IPS-18c (cell line): ENCODE data around the gene SOX21.

Experiments
- H3K4me3 ChIP-seq: 2 replicates; pipeline ENCODE4 v1.7.0; 2013; ENCODE audit warnings: low read depth, mild to moderate bottlenecking, low read length, moderate library complexity; ENCODE audit not compliant: insufficient read depth
- H3K9me3 ChIP-seq: one replicate; pipeline ENCODE4 v1.6.1; 2013; ENCODE audit warnings: mild to moderate bottlenecking, low read length, moderate library complexity; ENCODE audit not compliant: control insufficient read depth, insufficient read depth

Gene SOX21

GRCh38 chr13:94702181-94703041 is 9.9 kb downstream of the SOX21 start:
- Histone ChIP-seq H3K4me3 (peak overlapping the region; percentile 62), H3K9me3 (peaks cover 7% of the 10 kb centered on the region)

DNA sequence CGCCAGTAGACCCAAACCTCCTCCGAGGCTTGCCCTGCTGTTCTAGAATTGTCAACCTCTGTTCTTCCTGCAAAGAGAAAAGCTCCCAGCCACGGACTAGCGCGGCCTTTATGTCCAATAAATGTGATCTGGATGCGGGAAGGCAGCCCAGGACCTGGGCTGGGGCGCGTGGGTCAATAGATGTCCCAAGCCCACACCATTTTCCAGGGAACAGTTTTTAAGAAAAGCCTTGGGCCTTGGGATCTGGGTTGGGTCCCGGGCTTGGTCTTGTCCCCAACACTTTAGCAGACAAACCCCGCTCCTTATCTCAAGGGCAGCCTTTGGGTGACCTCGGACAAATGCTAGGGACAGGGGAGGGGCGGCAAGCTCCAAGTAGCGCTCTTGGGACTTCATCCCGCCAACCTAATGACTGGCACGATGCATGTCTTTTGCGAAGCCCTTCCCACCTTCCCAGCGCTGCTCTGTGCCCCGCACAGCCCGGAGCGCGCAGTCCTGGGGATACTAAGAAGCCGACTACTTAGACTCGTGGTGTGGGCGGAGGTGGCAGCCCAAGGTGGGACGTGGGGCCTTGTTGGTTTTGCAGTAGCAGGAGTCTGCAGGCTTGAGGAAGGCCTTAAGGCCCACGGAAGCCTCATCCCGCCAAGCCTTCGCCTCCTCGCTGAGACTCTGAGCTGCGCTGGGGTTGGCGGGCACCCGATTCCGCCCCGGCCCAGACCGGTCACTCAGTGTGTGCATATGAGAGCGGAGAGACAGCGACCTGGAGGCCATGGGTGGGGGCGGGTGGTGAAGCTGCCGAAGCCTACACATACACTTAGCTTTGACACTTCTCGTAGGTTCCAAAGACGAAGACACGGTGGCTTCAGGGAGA is 10.8 kb downstream of the SOX21 start:
- Histone ChIP-seq H3K4me3 (peak overlapping the region; percentile 62), H3K9me3 (peaks cover 7% of the 10 kb centered on the region)

DNA sequence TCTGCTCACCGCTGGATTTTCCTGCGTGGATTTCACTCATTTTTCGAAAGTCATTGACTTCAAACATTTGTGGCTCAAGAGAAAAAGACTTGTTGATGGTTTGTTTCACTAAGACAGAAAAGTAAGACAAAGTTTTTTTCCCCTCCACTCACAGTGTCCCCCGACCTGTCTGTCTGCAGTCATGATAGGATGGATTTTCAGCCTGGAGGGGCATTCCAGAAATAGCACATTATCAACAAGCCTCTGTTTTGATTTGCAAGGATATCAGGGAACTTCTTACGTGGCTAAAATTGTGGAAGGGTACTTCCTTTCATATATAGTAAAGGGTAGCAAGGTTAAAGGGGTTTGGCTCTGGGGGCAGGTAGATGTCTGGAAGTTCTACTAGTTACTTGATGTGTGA is 11.8 kb downstream of the SOX21 start:
- no peak overlapping the region for H3K4me3 ChIP-seq
- H3K9me3 ChIP-seq, result peaks cover 3% of the 10 kb centered on the region

DNA sequence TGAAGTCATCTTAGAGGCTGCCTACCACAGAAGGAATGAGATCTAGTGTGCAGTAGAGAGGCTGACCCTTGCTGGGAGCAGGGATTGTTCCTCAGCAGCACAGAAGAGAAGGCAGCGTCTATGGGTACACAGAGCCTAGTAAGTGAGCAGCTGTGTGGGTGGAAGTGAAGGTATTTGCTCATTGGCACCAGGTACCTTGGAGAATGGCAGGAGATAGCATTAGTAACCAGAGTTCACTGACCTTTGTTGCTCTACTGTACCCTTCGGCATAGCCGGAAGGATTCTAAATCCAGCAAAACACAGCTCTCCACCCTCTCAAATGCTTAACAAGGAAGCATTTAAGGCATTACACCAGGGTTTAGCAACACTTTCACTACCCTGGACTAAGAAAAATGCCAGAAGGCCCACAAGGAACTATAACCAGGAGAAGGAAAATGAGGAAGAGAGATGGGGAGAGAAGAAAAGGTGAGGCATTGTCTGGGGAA is 12.3 kb downstream of the SOX21 start:
- no peak overlapping the region for H3K4me3 ChIP-seq
- peaks cover 3% of the 10 kb centered on the region for H3K9me3 ChIP-seq

DNA sequence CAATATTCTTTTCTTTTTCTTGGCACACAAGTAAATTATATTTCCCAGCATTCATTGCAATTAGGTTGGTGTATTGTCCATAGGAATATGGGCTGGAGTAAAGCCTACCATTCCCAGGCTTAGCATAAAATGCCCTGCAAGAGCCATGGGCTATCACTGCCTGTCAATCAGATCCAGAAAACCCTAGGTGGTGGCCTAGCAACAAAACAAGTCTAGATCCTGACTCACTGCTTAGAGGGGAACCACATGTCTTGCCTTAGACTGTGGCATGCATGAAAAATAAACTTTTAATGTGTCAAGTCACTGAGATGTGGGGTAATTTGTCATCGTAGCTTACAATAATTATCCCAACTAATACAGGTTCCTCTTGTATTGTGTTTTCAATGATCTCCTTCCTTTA is 16.2 kb downstream of the SOX21 start:
- H3K9me3 ChIP-seq, result peaks cover 3% of the 10 kb centered on the region
- no peak overlapping the region for H3K4me3 ChIP-seq

DNA sequence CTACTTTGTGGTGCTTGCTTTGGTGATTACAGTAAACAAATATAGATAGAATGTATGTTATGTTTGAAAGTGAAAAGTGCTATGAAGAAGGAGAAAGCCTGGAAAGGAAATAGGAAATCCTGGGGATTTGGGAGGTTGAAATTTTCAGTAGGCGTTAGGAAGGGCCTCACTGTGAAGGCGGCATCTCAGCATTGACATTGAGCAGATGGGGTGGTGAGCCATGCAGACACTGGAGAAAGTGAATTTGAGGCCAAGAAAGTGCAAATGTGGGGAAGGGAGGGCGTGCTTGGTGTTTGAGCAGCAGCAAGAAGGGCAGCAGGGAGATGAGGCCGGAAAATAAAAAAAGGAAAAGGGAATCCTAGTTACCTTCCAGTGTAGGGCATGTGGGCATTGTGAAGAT is 20.3 kb downstream of the SOX21 start:
- Histone ChIP-seq H3K9me3 (no peaks in the 10 kb centered on the region), H3K4me3 (no peak overlapping the region)

GRCh38 chr13:94683409-94683808 is 28.9 kb downstream of the SOX21 start:
- no peaks in the 10 kb centered on the region for H3K9me3 ChIP-seq
- H3K4me3 ChIP-seq, result no peak overlapping the region

DNA sequence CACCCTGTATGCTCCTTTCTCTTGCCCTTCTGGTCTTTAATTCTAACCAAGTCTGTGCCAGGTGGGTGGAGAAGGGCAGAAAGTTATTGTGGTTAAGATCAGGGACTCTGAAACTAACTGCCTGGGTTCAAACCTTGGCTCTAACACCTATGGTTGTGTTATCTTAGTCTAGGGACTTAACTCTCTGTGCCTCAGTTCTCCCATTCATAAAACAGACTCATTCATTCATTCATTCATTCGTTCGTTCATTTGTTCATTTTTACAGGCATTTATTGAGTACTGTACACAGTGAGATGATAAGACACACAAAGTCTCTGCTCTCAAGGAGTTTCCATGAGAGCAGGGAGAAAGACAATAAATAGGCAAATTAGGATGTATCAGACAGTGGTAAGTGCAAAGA is 30.1 kb downstream of the SOX21 start:
- H3K9me3 ChIP-seq, result no peaks in the 10 kb centered on the region

DNA sequence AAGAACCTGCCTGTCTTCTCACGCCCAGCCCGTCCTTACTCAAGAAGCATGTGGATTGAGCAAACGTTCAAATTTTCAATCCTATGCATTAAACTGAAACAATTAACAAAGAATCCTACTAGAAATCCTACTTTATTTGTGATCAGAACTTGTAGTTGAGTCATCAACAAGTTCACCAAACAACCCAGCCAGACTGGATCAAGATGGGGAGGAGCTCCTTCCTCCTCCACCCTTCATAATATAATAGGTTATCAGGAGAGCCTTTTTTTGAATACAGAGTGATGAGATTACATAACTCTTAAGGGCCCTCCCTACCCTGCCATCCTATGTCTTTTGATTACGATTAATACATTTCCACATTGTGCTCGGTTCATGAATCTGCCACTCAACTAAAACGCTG is 32.7 kb downstream of the SOX21 start:
- Histone ChIP-seq H3K9me3 (no peaks in the 10 kb centered on the region), H3K4me3 (no peak overlapping the region)

More for the DNA sequence above, 30.1 kb downstream of the SOX21 start:
- H3K4me3 ChIP-seq, result no peak overlapping the region

DNA sequence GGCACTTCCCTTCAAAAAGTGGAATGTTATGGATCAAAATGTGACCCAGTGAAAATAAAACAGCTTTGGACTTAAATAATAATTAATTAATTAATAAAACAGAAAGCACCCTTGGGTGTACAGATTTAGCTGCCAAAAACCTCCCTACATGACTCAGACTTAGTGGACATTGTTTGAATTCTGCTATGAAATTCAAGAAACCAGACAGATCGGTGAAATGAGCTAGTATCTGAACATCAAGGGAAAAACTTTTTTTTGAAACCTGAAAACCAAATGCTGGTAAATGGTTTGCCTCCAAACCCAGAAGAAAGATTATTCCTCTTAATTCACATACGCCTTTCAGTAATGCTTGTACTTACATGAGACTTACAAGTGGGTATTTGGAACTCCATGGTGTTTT is 33.5 kb downstream of the SOX21 start:
- H3K9me3 ChIP-seq, result no peaks in the 10 kb centered on the region

GRCh38 chr13:94677799-94678198 is 34.5 kb downstream of the SOX21 start:
- Histone ChIP-seq H3K9me3 (no peaks in the 10 kb centered on the region), H3K4me3 (no peak overlapping the region)

More for the DNA sequence above, 33.5 kb downstream of the SOX21 start:
- no peak overlapping the region for H3K4me3 ChIP-seq

DNA sequence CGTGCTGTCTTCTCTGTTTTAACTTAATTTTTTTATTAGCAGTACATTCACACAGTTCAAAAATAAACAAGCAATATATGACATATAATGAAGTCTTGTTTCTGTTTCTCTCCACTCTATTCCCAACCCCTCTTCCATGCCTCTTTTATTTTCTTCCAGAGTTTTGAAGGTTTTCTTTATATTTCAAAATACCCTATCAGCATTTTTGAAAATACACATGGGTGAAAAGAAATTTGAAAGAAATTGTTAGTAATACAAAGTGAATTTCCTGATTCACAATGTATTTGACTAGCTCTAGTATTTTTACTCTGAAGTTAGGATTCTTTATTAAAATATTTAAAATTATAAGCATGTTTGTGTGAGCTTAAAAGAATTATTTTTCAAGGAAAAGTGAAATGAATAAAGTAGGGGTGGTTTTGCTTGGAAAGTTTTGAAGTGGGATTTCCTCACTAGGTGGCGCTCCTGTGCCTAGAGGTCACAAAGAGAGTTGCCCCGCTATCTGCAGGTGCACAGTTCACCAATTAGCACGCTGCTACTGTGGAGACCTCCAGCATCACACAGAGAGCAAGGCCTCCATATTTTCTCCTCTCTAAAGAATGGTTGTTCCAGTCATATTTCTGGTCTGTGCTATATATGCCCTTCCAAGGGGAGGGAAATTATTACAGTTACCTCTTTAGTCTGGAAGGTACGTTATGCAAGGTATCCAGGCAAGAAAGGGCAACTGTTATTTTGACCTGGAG is 37.6 kb downstream of the SOX21 start:
- no peaks in the 10 kb centered on the region for H3K9me3 ChIP-seq

DNA sequence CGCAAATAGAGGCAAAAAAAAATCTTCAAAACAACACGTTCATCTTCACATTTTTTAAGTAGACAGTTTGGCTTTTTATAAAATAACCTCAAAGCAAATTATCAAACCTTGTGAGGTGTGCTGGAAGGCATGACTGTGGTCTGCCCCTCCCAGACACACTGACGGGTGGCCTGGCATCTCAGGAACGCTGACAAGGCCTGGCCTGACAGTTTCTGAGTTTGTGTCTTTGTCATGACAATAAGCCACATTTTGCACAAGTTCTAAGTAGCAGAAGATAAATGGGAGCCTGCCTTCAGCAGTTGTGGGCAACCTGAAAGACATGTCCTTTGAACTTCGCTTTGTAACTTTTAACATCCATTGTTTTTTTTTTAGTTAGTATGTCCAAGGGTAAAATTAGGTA is 38.5 kb downstream of the SOX21 start:
- H3K9me3 ChIP-seq, result no peaks in the 10 kb centered on the region
- no peak overlapping the region for H3K4me3 ChIP-seq

More for the DNA sequence above, 37.6 kb downstream of the SOX21 start:
- no peak overlapping the region for H3K4me3 ChIP-seq

DNA sequence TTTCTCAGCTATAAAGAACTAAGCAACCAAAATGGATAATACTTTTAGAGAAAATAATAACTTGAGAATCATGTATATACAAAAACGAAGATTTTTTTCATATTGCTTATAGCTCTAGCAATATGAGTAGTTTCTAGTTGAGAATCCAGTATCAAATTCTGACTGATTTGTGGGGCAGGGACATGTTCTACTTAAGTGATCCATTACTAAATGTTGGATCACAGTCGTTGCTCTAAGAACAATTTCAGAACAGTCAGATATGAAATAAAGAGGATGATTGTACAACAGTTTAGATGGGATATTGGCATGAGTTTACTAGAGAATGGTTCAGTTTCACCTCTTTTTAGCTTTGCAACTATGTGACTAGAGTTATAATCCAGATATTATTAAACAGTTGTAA is 39.9 kb downstream of the SOX21 start:
- no peaks in the 10 kb centered on the region for H3K9me3 ChIP-seq

DNA sequence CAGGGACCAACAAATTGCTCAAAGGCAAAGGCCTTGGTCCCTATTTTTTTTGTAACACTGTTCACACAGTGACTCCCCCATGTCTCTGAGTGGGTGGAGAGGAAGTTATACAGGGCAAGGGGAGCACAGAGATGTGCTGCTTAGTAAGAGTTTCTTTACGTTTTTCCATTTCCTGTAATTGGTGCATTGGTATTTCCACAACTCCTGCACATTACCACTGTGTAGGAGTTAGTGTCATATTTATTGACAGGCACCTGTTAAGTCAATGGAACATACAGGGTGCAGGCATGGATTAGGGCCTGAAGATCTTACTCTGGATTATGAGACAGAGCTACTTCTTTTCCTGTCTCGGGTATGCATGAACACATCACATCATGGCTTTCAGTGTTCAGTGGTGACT is 45.2 kb downstream of the SOX21 start:
- H3K9me3 ChIP-seq, result no peaks in the 10 kb centered on the region

More for the DNA sequence above, 39.9 kb downstream of the SOX21 start:
- H3K4me3 ChIP-seq, result no peak overlapping the region

DNA sequence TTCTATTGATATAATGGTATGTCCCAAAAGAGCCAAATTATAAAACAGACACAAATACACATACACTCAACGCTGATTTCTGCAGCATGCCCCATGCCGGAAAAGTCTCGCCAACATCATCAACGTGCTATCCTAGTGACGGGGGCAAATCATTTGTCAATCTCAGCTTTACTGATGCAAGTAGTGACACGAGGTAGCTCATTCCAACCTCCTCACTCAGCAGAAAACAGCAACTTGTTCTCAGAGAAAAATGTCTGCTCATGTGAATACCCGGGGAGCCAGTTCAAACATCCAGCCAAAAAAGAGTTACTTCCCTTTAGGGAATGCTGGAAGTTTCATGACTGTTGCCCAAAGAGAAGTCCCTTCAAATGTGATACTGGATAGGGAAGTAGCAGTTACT is 46.3 kb downstream of the SOX21 start:
- H3K4me3 ChIP-seq, result no peak overlapping the region

More for the DNA sequence above, 45.2 kb downstream of the SOX21 start:
- no peak overlapping the region for H3K4me3 ChIP-seq

DNA sequence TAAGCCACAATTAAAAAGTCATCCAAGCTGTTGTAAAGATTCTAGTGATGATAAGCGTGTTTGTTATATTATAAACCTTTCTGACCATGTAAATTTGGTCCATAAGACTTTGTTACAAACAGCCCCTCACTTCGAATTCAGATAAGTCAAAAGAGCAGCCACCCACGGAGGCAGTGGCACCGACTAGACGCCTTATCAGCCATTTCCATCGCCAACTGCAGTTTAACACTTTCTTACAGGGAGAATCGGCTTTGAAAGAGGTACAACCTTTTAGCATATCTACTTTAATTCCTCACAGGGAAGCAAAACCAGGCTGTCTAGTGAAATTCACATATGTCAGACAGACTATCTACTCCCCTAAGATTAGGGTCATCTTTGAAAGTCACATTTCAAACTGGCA is 47.5 kb downstream of the SOX21 start:
- no peak overlapping the region for H3K4me3 ChIP-seq
- H3K9me3 ChIP-seq, result no peaks in the 10 kb centered on the region

More for the DNA sequence above, 46.3 kb downstream of the SOX21 start:
- H3K9me3 ChIP-seq, result no peaks in the 10 kb centered on the region
